ENCODE measurements around the gene CREB5.

The CREB5 gene

DNA sequence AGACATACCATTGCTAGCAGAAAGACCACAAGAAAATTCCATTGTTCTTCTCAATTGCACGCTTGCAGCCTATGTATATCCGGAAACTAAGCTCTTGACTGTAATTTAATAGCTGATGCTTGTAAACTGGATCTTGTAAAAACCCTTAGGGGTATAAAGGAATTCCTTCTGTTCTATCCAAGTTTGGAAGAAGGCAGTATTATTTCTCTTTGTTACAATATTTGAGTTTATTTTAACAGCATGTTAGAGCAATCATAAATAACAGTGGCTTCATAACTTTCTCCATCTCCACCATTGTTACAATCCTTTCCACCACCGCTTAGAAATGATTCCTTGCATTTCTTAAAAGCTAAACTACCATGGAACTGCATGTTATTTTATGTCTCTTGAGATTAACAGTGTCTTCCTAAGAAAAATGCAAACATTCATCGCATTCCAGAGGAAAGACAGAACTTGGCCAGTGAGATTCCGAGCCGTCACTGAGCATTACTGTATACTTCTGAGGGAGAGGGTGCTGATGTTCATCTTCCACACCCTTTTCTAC, 453.4 kb downstream of the CREB5 start:
- Histone ChIP-seq H4K20me1 (ENCODE audit: insufficient read depth, low read length) (no peaks in the 10 kb centered on the region), H2AFZ (ENCODE audit: low read depth, low read length) (no peak overlapping the region), H3K27me3 (ENCODE audit: insufficient read depth, low read length, poor library complexity) (peaks cover 14% of the 10 kb centered on the region), H3K79me2 (ENCODE audit: insufficient read depth, low read length) (no peaks in the 10 kb centered on the region), H3K4me1 (ENCODE audit: insufficient read depth, low read length) (no peaks in the 10 kb centered on the region), H3K4me3 (ENCODE audit: low read depth in 1 of 2, low read length in 2 of 2) (no peak overlapping the region), H3K9me3 (ENCODE audit: insufficient read depth, low read length, severe bottlenecking) (no peaks in the 10 kb centered on the region), H3K27ac (ENCODE audit: low read length) (no peak overlapping the region), H3K9ac (ENCODE audit: low read depth, low read length) (no peak overlapping the region), H3K36me3 (ENCODE audit: insufficient read depth, low read length) (no peaks in the 10 kb centered on the region), H3K4me2 (ENCODE audit: insufficient read depth, low read length) (no peak overlapping the region)
- TF ChIP-seq EZH2 (IDR thresholded peaks at IDR 0.05; ENCODE audit: borderline replicate concordance, low read depth, low read length, severe bottlenecking), result no peak
- TF ChIP-seq, protein P1, sequence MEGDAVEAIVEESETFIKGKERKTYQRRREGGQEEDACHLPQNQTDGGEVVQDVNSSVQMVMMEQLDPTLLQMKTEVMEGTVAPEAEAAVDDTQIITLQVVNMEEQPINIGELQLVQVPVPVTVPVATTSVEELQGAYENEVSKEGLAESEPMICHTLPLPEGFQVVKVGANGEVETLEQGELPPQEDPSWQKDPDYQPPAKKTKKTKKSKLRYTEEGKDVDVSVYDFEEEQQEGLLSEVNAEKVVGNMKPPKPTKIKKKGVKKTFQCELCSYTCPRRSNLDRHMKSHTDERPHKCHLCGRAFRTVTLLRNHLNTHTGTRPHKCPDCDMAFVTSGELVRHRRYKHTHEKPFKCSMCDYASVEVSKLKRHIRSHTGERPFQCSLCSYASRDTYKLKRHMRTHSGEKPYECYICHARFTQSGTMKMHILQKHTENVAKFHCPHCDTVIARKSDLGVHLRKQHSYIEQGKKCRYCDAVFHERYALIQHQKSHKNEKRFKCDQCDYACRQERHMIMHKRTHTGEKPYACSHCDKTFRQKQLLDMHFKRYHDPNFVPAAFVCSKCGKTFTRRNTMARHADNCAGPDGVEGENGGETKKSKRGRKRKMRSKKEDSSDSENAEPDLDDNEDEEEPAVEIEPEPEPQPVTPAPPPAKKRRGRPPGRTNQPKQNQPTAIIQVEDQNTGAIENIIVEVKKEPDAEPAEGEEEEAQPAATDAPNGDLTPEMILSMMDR (IDR thresholded peaks at IDR 0.05; ENCODE audit: borderline replicate concordance, extremely low read depth, low read length, poor library complexity, severe bottlenecking), result no peak
- DNase-seq (no peak), ATAC-seq (ENCODE audit: insufficient read depth, low read depth) (no peak)

DNA sequence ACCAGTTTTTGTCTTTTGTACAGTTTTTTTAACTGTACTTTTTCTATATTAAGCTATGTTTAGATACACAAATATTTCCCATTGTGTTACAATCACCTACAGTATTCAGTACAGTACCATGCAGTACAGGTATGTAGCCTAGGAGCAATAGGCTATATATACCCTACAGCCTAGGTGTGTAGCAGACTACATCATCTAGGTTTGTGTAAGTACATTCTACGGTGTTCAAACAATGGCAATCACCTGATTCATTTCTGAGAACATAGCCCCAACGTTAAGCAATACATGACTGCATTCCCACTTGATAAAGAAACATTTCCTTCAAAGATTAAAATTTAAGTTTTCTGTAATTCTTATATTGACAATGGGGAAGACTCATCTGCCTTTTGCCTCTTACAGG, 456.4 kb downstream of the CREB5 start:
- no peak overlapping the region for H2AFZ ChIP-seq (ENCODE audit: low read depth, low read length)
- no peak for DNase-seq

DNA sequence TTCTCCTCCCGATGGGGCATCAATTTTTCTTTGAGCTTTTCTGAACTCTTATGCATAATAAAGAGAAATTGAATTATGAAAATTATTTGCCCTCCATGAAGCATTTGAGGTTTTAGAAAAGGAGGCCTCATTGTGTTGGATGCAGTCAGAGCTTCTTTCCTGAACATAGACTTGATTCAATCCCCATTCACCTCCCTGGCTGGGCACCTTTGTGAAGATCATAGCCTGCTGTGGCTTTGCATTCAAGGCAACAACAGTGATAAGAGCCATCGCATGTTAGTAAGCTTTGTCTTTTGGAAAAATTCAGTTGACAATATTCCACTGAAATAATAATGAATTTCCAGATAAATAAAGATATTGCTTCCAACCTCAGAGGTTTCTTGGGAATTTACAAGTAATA, 458.8 kb downstream of the CREB5 start:
- H3K4me2 ChIP-seq (ENCODE audit: insufficient read depth, low read length), result no peak overlapping the region
- TF ChIP-seq, protein P1 (IDR thresholded peaks at IDR 0.05; ENCODE audit: borderline replicate concordance, extremely low read depth, low read length, poor library complexity, severe bottlenecking), result no peak
- TF ChIP-seq EZH2 (IDR thresholded peaks at IDR 0.05; ENCODE audit: borderline replicate concordance, low read depth, low read length, severe bottlenecking), result no peak
- no peak for ATAC-seq (ENCODE audit: insufficient read depth, low read depth)
- no peak overlapping the region for H3K9ac ChIP-seq (ENCODE audit: low read depth, low read length)
- no peak overlapping the region for H2AFZ ChIP-seq (ENCODE audit: low read depth, low read length)
- DNase-seq, result no peak
- H3K36me3 ChIP-seq (ENCODE audit: insufficient read depth, low read length), result no peaks in the 10 kb centered on the region
- peaks cover 20% of the 10 kb centered on the region for H3K27me3 ChIP-seq (ENCODE audit: insufficient read depth, low read length, poor library complexity)
- no peaks in the 10 kb centered on the region for H4K20me1 ChIP-seq (ENCODE audit: insufficient read depth, low read length)
- no peak overlapping the region for H3K27ac ChIP-seq (ENCODE audit: low read length)
- H3K79me2 ChIP-seq (ENCODE audit: insufficient read depth, low read length), result no peaks in the 10 kb centered on the region
- H3K4me3 ChIP-seq (ENCODE audit: low read depth in 1 of 2, low read length in 2 of 2), result no peak overlapping the region
- H3K9me3 ChIP-seq (ENCODE audit: insufficient read depth, low read length, severe bottlenecking), result no peaks in the 10 kb centered on the region
- no peaks in the 10 kb centered on the region for H3K4me1 ChIP-seq (ENCODE audit: insufficient read depth, low read length)

More for the DNA sequence above, 456.4 kb downstream of the CREB5 start:
- TF ChIP-seq, protein P1 (IDR thresholded peaks at IDR 0.05; ENCODE audit: borderline replicate concordance, extremely low read depth, low read length, poor library complexity, severe bottlenecking), result no peak
- no peak for TF ChIP-seq EZH2 (IDR thresholded peaks at IDR 0.05; ENCODE audit: borderline replicate concordance, low read depth, low read length, severe bottlenecking)
- ATAC-seq (ENCODE audit: insufficient read depth, low read depth), result no peak
- Histone ChIP-seq H3K4me2 (ENCODE audit: insufficient read depth, low read length) (no peak overlapping the region), H3K9ac (ENCODE audit: low read depth, low read length) (no peak overlapping the region), H3K4me3 (ENCODE audit: low read depth in 1 of 2, low read length in 2 of 2) (no peak overlapping the region), H3K79me2 (ENCODE audit: insufficient read depth, low read length) (no peaks in the 10 kb centered on the region), H3K9me3 (ENCODE audit: insufficient read depth, low read length, severe bottlenecking) (no peaks in the 10 kb centered on the region), H3K36me3 (ENCODE audit: insufficient read depth, low read length) (no peaks in the 10 kb centered on the region), H3K4me1 (ENCODE audit: insufficient read depth, low read length) (no peaks in the 10 kb centered on the region), H3K27me3 (ENCODE audit: insufficient read depth, low read length, poor library complexity) (peaks cover 20% of the 10 kb centered on the region), H4K20me1 (ENCODE audit: insufficient read depth, low read length) (no peaks in the 10 kb centered on the region), H3K27ac (ENCODE audit: low read length) (no peak overlapping the region)

DNA sequence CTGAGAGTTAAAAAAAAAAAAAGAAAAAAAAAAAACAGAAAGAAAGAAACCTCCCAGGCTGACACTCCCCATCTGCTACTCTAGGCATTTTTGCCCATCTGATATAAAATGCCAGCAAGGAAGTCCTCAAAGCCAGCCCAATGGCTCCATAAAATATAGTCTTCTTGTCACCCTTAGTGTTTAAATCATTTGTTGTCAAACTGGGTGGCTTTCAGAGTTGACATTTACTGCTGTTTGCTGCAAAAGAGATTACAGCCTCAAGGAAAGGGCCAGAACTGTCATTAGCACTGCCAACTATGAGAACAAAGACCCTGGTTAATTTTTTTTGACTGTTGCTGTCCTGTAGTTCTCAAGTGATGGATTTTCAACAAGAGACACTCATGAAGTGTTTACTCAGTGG, 459.3 kb downstream of the CREB5 start:
- Histone ChIP-seq H3K4me2 (ENCODE audit: insufficient read depth, low read length) (no peak overlapping the region), H3K4me1 (ENCODE audit: insufficient read depth, low read length) (no peaks in the 10 kb centered on the region), H2AFZ (ENCODE audit: low read depth, low read length) (no peak overlapping the region), H3K27ac (ENCODE audit: low read length) (no peak overlapping the region), H3K36me3 (ENCODE audit: insufficient read depth, low read length) (no peaks in the 10 kb centered on the region), H3K27me3 (ENCODE audit: insufficient read depth, low read length, poor library complexity) (peaks cover 20% of the 10 kb centered on the region), H3K9ac (ENCODE audit: low read depth, low read length) (no peak overlapping the region), H3K79me2 (ENCODE audit: insufficient read depth, low read length) (no peaks in the 10 kb centered on the region), H3K4me3 (ENCODE audit: low read depth in 1 of 2, low read length in 2 of 2) (no peak overlapping the region), H3K9me3 (ENCODE audit: insufficient read depth, low read length, severe bottlenecking) (no peaks in the 10 kb centered on the region), H4K20me1 (ENCODE audit: insufficient read depth, low read length) (no peaks in the 10 kb centered on the region)
- no peak for DNase-seq
- no peak for ATAC-seq (ENCODE audit: insufficient read depth, low read depth)
- TF ChIP-seq, protein P1 (IDR thresholded peaks at IDR 0.05; ENCODE audit: borderline replicate concordance, extremely low read depth, low read length, poor library complexity, severe bottlenecking), result no peak
- TF ChIP-seq EZH2 (IDR thresholded peaks at IDR 0.05; ENCODE audit: borderline replicate concordance, low read depth, low read length, severe bottlenecking), result no peak

Data from DND-41 (cell line).